Fibroblast of upper back skin (primary cell): Measurements from ENCODE around the gene PRR35.
A peak's percentile ranks its signal among the peaks of the same experiment; 100 is the strongest.

ENCODE experiments used
- DNase-seq: peaks from one replicate; pipeline ENCODE4 v3.0.0-alpha.2; 2013

The PRR35 gene

DNA sequence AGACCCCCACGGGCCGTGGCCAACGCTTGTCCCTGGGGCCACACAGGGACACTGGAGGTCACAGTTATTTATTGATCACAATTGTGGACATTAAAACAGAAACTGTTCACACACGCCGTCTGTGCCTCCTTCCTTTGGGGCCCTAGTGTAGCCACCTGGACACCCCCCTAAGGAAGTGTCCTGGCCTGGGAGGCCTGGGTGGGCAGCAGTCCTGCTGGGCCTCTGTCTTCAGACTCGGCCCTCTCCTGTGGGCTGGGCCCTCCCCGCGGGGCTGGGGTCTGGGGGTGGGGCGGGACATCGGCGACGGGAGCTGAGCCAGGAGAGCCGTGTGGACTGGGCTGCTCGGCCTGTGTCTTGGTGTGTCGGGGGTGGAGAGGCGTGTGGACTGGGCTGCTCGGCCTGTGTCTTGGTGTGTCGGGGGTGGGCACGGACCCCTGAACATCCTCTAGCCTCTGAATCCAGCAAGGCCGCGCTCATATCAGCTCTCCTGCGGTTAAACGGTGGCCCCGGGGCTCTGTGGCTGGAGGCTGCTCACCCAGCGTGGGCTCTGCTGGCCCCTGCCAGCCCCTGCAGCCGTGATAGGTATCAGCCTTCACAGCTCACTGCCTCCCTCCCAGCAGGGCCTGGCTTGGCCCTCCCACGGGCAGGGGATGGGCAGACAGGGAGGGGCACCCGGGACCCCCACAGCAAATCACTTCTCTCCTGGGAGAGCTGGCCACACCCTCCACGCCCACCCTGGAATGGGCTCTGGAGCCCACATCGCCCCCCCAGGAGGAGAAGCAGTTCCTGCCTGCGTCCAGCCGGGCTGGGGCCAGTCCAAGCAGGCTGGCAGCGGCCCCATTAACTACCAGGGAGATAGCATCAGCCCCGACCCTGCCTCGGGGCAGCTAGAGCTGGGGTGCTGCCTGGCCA lies 5.5 kb downstream of the PRR35 start:
- DNase-seq: no peak

DNA sequence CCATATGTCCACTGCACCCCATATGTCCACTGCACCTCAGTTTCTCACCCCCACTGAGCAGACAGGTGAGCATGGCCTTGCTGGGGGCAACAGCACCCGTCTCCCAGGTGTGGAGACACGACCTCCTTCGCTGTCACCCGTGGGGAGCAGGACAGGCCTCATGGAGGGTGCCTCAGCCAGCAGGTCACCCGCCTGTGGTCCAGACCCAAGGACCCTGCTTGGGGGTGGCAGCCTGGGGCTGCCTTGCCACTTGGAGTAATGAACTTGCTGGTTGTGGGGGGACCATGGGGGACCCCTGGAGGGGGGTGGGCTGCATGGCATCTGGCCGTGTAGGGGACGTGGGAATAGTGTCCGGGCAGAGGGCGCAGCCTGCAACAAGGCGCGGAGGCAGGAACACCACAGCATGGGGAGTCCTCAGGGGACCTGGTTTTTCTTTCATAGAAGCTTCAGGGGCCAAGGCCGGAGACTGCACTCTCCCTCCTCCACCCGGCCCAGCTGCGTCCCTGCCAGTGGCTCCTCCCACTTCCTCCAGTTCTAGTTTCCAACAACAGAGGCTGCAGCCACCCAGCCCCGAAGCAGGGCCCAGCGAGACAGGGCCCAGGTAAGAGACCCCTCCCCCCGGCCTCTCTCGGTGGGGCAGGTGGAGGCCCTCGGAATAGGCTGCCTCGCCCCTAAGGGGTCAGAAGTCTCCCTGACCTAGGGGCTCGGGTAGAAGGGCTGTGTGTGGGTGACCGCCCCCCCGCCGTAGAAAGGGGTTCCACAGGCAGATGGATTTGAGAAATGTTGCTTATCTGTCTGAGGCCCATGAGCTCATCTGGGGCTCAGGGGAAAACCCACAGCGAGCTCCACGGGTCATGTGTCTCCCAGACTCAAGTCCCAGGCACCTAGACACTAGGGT lies 6.5 kb downstream of the PRR35 start, which contains the start of gene NHLRC4:
TSS of gene NHLRC4 (plus strand) at position 531 of the 898 bp plus-strand sequence. CDS start 1,043 bp downstream, outside the sequence.
- peak; percentile 40 for DNase-seq

DNA sequence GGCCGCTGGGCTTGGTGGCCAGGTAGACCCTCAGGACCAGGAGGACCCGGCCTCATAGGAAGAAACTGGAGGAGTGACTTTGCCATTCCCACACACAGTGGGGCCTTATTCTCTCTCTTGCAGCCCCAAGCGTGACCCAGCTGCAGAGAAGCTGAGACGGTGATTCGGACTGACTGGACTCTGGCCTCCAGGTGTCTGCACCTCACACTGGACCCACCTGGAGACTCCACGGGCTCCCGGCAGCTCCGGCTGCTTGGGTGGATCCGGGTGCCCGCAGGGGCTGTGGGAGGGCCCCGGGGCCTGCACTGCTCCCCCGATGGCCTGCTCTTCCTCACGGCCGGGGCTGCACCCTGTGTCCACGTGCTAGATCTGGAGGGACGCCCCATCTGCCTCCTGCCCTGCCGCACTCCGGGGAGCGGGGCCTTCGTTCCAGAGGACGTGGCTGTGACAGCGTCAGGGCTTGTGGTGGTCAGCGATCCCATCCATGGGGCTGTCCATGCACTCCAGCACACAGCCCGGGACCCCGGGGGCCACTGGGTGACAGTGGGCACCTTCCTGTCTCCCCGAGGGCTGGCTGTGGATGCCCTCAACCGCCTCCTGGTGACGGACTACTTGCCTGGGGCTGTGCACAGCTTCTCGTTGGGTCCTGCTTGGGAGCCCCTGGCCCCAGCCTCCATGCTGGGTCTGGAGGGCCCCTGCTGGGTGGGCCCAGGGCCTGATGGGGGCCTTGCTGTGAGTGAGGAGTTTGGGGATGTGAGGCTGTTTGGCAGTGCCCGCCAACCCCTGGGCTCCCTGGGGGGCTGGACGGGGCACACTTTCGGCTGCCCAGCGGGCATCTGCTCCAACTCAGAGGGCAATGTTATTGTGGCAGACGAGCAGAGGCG lies 7.4 kb downstream of the PRR35 start:
- no peak for DNase-seq

- no peak for DNase-seq
These were observed 8.4 kb downstream of the PRR35 start for GRCh38 chr16:568401-569258.

DNA sequence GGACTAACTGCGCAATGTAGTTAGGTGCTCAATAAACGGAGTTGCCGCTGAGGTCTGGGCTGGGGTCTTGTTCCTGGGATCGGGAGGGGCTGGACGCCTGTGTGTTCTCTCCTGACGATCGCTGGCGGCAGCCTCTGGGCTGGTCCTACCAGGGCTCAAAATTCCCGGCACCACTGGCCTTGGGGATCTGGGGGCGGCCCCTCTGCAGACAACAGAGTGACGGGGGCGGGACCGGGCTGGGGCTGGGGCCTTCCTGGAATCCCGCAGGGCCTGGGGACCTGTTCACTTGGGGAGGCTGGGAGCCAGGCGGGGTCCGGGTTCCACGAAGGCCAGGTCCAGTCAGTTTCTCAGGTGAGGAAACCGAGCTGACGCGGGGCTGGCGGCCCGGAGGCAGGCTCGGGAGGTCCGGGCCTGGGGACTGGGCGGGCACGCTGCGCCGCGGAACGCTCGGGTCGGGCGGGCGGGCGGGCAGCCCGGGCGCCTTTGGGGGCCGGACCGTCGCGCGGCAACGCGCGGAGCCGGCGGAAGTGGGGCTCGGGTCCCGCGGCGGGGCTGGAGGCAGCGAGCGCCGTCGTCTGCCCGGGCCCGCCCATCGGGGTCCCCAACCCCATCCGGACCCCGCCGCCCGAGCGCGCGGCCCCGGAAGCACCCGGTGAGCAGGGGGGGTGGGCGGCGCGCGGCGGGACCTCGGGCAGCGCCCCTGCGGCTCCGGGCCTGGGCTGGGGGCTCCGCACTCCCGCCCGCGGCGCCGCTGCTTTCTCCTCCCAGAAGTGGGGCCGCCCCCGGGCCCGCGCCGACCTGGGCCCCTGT lies 9.5 kb downstream of the PRR35 start, which contains the start of gene PIGQ:
TSS of gene PIGQ (plus strand) at position 524 of the 810 bp plus-strand sequence. CDS start 4,107 bp downstream, outside the sequence.
- peak; percentile 49 for DNase-seq

DNA sequence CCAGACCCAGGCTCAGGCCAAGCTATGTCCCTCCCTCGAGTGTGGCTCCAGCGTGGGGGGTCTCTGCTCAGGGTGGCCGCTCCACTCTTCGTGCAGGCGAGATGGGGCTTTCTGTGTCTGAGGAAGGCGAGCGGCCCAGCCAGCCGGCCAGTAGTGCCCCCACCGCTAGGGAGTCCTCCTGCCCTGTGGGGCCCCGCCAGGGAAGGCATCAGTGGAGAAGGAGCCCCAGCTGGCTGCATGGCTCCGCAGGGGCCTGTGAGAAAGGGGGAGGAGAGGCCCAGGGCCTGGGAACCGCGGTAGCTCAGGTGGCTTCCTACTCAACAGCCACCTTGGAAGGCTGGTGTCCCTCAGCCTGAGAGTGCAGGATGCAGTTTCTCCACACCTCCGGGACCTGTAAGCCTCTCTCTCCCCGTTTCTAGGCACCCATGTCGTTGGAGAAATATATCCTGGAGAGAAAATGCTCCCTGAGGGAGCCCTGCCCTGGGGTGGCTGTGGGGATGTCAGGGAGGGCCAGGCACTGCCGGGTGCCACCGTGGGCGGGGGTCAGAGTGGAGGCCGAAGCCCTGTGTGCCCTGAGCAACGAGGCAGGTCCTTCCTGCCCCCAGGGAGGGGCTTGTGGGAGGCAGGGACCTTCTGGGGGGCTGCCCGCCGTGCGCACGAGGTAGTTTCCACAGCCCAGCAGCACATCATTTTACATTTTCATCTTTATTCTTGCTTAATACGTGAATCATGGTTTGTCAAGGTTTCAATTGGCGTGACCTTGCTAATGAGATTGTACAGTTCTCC lies 12.9 kb downstream of the PRR35 start:
- DNase-seq: no peak

DNA sequence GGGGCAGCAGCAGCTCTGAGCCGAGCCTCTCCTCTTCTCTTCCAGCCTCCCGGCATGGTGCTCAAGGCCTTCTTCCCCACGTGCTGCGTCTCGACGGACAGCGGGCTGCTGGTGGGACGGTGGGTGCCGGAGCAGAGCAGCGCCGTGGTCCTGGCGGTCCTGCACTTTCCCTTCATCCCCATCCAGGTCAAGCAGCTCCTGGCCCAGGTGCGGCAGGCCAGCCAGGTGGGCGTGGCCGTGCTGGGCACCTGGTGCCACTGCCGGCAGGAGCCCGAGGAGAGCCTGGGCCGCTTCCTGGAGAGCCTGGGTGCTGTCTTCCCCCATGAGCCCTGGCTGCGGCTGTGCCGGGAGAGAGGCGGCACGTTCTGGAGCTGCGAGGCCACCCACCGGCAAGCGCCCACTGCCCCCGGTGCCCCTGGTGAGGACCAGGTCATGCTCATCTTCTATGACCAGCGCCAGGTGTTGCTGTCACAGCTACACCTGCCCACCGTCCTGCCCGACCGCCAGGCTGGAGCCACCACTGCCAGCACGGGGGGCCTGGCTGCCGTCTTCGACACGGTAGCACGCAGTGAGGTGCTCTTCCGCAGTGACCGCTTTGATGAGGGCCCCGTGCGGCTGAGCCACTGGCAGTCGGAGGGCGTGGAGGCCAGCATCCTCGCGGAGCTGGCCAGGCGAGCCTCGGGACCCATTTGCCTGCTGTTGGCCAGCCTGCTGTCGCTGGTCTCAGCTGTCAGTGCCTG lies 14.0 kb downstream of the PRR35 start:
- DNase-seq: no peak

GRCh38 chr16:575354-576196 lies 15.4 kb downstream of the PRR35 start:
- DNase-seq: no peak

DNA sequence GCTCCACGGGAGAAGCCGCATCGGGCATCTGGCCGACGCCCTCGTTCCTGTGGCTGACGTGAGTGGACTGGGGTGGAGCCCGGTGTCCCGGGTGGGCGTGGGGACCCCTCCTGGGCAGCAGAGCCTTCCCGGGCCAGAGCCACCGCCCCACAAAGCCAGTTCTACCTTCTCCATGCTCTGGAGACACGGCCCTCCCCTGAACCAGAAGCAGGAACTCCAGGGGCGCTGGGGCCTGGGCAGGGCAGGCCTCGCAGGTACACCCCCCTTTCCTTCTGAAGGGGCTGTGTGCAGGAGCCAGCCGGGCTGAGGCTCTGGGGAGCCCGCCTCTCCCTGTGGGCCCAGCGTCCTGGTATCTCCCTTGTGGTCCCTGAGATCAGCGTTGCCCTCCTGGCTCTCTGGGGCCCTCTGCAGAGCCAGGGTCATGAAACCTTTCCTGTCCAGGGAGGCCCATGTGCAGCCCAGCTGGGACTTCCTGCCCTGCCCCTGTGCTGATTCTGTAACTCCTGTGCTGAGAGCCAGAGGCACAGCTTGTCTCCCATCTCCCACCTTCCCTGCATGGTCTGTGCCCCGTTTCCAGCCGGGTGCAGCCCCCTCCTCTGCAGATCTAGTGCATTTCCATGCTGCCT lies 16.1 kb downstream of the PRR35 start:
- no peak for DNase-seq

- no peak for DNase-seq
These were observed 16.6 kb downstream of the PRR35 start for GRCh38 chr16:576823-577201.

GRCh38 chr16:577796-578195 lies 17.6 kb downstream of the PRR35 start:
- no peak for DNase-seq

DNA sequence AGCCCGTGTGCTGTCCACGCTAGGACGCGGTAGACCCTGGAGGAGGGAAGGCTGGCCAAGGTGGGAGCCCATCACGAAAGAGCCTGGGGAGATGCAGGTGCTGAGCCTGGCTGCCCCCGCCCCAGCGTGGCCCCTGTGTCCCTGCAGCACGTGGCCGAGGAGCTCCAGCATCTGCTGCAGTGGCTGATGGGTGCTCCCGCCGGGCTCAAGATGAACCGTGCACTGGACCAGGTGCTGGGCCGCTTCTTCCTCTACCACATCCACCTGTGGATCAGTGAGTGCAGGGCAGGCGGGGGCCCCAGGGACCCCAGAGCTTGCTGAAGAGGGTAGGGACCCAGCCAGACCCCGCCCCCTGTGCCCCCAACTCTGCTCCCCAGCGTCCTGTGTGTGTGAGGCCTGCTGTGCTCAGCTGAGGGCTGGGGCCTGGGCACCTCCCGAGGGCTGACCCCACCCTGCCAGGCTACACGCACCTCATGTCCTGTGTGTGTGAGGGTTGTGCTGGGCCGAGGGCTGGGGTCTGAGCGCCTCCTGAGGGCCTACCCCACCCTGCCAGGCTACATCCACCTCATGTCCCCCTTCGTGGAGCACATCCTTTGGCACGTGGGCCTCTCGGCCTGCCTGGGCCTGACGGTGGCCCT lies 18.2 kb downstream of the PRR35 start:
- DNase-seq: no peak

DNA sequence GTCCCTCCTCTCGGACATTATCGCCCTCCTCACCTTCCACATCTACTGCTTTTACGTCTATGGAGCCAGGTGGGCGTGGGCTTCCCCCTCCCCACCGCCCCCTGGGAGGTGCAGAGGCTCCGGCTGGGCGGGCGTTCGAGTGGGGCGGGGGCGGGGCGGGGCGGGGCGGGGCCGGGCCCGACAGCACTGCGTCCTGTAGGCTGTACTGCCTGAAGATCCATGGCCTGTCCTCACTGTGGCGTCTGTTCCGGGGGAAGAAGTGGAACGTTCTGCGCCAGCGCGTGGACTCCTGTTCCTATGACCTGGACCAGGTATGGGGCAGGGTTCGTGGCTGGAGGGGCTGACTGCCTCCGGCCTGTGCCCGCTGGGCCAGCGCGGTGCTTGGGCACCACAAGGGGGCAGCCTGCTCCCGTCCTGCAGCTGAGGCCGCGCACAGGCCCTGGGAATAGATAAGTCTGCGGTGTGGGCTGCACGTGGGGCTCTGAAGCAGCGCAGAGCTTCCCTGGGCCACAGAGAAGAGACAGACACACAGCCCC lies 18.7 kb downstream of the PRR35 start:
- peak; percentile 61 for DNase-seq

- no peak for DNase-seq
These were observed 20.1 kb downstream of the PRR35 start for GRCh38 chr16:580141-580945.

GRCh38 chr16:580946-581498 lies 20.8 kb downstream of the PRR35 start:
- no peak for DNase-seq
